Measurements from ENCODE around the gene SPAG9.

The SPAG9 gene

DNA sequence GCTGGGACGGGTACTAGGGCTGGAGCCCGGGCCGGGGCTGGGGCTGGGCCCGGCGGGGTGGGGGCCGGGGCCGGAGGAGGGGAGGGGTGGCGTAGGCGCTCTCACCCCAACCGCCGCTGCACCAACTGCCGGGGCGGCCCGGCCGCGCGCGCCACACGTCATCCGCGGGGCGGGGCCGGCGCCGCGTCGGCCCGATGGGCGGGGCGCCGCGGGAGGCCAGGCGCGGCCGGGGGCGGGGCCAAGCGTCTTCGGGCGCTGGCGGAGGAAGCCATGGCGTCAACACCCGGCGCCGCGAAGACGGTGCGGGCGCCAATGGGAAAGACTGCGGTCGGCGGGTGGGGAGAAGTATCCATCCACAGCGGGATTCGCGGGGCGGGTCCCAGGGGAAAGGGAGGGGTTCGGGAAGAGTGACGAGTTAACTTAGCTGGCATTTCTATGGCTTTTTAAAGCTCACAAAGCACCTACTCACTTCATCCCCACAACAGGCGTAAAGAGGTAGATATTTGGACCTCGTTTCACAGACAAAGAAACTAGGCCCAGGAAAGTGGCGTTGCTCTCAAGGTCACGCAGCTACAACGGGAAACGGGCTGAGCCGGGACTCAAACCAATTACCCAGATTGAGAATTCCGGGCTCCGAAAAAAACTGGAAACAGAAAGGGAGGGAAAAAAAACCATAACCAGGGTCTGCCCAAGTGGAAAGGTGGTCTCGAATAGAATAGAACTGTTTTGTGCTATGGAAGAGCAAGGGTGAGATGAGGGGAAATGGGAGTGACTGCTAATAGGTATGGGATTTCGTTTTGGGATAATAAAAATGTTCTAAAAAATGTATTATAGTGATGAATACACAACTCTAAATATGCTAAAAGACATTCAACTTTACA, at the start of gene SPAG9 (continued):
- TF ChIP-seq, protein P1, sequence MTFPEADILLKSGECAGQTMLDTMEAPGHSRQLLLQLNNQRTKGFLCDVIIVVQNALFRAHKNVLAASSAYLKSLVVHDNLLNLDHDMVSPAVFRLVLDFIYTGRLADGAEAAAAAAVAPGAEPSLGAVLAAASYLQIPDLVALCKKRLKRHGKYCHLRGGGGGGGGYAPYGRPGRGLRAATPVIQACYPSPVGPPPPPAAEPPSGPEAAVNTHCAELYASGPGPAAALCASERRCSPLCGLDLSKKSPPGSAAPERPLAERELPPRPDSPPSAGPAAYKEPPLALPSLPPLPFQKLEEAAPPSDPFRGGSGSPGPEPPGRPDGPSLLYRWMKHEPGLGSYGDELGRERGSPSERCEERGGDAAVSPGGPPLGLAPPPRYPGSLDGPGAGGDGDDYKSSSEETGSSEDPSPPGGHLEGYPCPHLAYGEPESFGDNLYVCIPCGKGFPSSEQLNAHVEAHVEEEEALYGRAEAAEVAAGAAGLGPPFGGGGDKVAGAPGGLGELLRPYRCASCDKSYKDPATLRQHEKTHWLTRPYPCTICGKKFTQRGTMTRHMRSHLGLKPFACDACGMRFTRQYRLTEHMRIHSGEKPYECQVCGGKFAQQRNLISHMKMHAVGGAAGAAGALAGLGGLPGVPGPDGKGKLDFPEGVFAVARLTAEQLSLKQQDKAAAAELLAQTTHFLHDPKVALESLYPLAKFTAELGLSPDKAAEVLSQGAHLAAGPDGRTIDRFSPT (tag by site-specific recombination; IDR thresholded peaks at IDR 0.05), result peak; percentile 92
- no peak for TF ChIP-seq AEBP2 (tag by site-specific recombination; IDR thresholded peaks at IDR 0.05; ENCODE audit: borderline replicate concordance)
- no peak; the same call in 1 of the 2 replicates for TF ChIP-seq PRDM10 (tag by site-specific recombination; IDR thresholded peaks at IDR 0.05)
- 0 out of 2 replicates have a peak, but pooled peaks have one; percentile 22 for TF ChIP-seq ZNF18 (tag by site-specific recombination; IDR thresholded peaks at IDR 0.05)
- TF ChIP-seq KLF10 (tag by site-specific recombination; IDR thresholded peaks at IDR 0.05), result peak; percentile 53
- TF ChIP-seq ZNF624 (tag by site-specific recombination; IDR thresholded peaks at IDR 0.05), result no peak
- no peak for TF ChIP-seq ZNF37A (tag by site-specific recombination; IDR thresholded peaks at IDR 0.05)
- no peak for TF ChIP-seq ZNF248 (tag by site-specific recombination; IDR thresholded peaks at IDR 0.05)
- TF ChIP-seq ZNF548 (tag by site-specific recombination; IDR thresholded peaks at IDR 0.05), result no peak
- no peak for TF ChIP-seq ZNF280D (tag by site-specific recombination; IDR thresholded peaks at IDR 0.05)
- no peak for TF ChIP-seq ZNF211 (tag by site-specific recombination; IDR thresholded peaks at IDR 0.05; ENCODE audit: low read depth)
- TF ChIP-seq SETDB1 (IDR thresholded peaks at IDR 0.05; ENCODE audit: insufficient read length, low read length), result no peak
- TF ChIP-seq SCRT2 (tag by site-specific recombination; IDR thresholded peaks at IDR 0.05), result no peak
- TF ChIP-seq, protein P2, sequence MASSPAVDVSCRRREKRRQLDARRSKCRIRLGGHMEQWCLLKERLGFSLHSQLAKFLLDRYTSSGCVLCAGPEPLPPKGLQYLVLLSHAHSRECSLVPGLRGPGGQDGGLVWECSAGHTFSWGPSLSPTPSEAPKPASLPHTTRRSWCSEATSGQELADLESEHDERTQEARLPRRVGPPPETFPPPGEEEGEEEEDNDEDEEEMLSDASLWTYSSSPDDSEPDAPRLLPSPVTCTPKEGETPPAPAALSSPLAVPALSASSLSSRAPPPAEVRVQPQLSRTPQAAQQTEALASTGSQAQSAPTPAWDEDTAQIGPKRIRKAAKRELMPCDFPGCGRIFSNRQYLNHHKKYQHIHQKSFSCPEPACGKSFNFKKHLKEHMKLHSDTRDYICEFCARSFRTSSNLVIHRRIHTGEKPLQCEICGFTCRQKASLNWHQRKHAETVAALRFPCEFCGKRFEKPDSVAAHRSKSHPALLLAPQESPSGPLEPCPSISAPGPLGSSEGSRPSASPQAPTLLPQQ (tag by site-specific recombination; IDR thresholded peaks at IDR 0.05), result peak; percentile 8; the same call in 1 of the 2 replicates
- TF ChIP-seq GLI4 (tag by site-specific recombination; IDR thresholded peaks at IDR 0.05), result no peak
- TF ChIP-seq ZNF24 (tag by site-specific recombination; IDR thresholded peaks at IDR 0.05), result no peak
- TF ChIP-seq ZNF350 (tag by site-specific recombination; IDR thresholded peaks at IDR 0.05), result no peak
- TF ChIP-seq WT1 (tag by site-specific recombination; IDR thresholded peaks at IDR 0.05), result peak; percentile 53
- peak; percentile 55; the same call in 1 of the 2 replicates for TF ChIP-seq ZFP69B (tag by site-specific recombination; IDR thresholded peaks at IDR 0.05)
- peak; percentile 51 for TF ChIP-seq ZBTB21 (tag by site-specific recombination; IDR thresholded peaks at IDR 0.05)
- TF ChIP-seq ZNF121 (tag by site-specific recombination; IDR thresholded peaks at IDR 0.05), result no peak
- TF ChIP-seq ZNF776 (tag by site-specific recombination; IDR thresholded peaks at IDR 0.05; ENCODE audit: borderline replicate concordance), result no peak
- no peak for TF ChIP-seq ZNF292 (tag by site-specific recombination; IDR thresholded peaks at IDR 0.05; ENCODE audit: borderline replicate concordance, low read depth)
- TF ChIP-seq ZNF138 (tag by site-specific recombination; IDR thresholded peaks at IDR 0.05; ENCODE audit: borderline replicate concordance), result no peak
